NK-92 (cell line): ENCODE results near the gene PSAPL1.

Source experiments
- DNase-seq: peaks from one replicate; lab custom pipeline; 2025; ENCODE audit not compliant: unreplicated experiment; lab: John Stamatoyannopoulos, UW

The PSAPL1 gene

GRCh38 chr4:7383266-7383665 is 51.5 kb downstream of the PSAPL1 start:
- DNase-seq, result no peak

GRCh38 chr4:7382634-7383014 is 52.1 kb downstream of the PSAPL1 start:
- DNase-seq, result no peak

GRCh38 chr4:7381890-7382633 is 52.7 kb downstream of the PSAPL1 start:
- DNase-seq, result no peak

GRCh38 chr4:7381221-7381889 is 53.4 kb downstream of the PSAPL1 start:
- no peak for DNase-seq
